NCI-H2227 (cell line): ENCODE results near the gene DIDO1.
"Not testable (repeated sequence)": the region's sequence is repeated elsewhere in the genome, so short reads cannot be mapped to it uniquely, and the experiment has no call there.

Source experiments
- DNase-seq: peaks from one replicate; lab custom pipeline; 2025; ENCODE audit not compliant: unreplicated experiment; lab: John Stamatoyannopoulos, UW

The DIDO1 gene

DNA sequence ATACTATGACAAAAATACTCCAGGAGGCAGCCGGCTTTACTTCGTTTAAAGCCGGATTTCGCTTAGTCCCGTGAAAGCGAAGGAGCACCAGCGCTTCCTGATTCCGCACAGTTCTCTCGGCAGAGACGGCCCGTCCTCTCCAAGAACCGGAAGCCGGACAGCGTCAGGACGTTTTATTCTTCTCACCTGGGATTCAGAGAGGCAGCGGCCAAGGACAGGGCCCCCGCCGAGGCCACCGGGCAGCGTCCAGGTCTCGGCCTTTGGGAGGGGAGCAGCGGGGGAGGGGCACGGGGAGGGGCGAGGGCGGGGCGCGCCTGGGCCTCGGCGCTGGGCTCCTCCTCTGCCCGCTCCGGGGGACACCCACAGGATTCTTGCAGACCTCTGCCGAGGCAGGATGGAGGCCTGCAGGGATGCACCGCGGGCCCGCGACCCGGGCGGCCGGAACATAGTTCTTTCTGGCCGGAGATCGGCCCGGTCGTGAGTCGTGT lies 2.8 kb upstream of the DIDO1 start:
- peak; percentile 63 for DNase-seq

DNA sequence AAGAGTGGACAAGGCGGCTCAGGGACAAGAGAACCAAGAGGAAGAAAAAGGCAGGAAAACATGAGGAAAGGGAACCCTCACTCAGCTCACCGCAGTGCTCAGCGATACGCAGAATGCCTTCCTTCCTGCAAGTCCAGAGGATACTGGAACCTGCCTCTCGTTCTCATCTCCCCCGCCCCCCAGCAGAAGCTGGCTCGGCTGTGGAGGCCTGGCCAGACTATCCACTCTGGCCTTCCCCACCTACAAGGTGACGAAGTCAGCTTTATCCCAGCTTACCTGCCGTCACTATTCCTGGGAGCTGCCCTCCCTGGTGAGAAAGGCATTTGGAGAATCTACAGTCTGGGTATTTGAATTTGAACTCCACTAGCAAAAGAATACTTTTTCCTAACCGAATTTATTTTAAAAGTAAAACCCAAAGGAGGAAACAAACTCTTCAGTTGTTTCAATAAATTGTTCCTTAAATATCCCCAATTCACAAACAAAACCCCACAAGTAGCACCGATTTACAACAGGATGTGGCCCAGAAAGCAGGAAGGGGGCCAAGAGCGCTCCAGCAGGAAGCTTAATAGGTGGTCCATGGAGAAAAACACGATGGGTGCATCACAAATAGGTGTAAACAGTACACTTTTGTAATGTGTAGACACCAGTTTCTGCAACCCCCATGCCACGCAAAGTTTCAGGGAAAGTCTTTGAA lies 2.1 kb upstream of the DIDO1 start:
- no peak for DNase-seq

DNA sequence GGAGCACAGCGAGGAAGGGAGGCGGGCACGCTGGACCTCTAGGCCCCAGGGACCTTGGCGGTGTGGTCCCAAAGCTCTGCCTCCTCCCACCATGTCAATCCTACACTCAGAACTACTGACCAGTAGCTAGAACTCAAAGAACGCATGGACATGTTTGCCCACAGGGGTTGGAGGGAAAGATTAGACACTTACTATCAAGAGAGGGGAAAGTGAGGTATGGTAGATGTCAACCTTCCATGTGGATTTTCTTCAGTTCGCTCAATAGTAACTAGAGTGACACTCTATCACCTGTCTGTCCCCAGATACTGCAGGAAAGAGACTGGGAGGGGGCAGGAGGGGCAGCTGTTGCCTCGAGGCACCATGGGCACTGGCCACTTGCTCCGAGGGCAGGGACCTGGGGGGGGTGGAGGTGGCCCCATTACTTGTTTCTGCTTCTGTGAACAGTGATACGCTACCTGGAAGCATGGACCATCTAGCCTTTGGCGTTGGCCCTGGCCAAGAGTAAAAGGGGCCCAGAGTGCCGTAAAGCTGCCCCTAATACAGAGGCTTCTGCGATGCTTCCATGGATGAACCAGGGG lies 912 bp upstream of the DIDO1 start:
- DNase-seq: no peak

DNA sequence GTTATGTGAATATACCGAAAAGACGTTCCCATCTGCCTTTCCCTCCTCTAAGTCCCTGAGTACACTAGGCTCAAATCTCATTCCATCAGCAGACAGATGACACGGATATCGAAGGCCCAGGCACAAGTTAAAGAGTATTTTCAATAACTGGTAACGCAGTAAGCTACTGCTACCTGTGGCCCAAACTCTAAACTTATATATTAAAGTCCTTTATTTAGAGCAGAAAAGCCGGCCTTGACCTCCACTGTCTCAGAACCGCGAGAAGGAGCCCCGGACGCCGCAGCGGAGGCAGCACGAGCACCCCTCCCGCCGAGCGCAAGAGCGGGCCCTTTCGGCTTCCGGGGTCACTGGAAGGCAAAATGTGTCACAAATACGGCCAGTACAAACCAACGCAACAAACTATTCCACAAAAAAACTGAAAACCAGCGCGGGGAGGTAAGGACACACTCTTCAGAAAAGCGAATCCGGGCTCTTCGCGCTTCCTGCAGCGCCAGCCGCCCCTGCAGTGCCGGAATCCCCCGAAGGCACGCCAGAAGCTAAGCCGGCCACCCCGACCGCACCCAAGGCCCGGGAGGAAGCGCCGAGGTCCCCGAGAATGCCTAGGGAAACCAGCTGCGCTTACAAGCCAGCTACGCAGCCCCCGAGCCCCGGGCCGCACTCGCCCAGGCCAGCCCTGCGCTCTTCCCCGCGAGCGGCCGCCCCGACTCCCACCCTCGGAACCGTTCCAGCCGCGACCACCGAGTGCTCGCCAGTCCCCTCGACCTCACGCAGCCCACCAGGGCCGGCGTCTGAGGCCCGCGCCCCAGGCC lies 681 bp downstream of the DIDO1 start:
- DNase-seq: peak; percentile 57

DNA sequence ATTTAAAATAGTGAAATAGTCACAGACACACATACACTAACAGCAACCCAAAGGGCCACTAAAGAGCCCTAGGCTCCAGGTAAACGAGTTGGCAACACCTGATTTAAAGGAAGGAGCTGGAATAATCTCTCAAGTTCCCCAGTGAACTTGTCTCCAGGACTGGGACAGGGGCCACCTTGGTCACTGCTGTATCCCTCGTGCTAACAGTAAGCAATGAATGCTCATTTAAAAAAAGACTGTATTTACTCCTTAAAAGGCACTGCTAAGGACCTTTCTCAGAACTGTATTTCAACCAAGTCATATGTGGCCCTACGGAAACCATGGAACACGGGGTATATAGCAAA lies 1.3 kb downstream of the DIDO1 start:
- DNase-seq: no peak

DNA sequence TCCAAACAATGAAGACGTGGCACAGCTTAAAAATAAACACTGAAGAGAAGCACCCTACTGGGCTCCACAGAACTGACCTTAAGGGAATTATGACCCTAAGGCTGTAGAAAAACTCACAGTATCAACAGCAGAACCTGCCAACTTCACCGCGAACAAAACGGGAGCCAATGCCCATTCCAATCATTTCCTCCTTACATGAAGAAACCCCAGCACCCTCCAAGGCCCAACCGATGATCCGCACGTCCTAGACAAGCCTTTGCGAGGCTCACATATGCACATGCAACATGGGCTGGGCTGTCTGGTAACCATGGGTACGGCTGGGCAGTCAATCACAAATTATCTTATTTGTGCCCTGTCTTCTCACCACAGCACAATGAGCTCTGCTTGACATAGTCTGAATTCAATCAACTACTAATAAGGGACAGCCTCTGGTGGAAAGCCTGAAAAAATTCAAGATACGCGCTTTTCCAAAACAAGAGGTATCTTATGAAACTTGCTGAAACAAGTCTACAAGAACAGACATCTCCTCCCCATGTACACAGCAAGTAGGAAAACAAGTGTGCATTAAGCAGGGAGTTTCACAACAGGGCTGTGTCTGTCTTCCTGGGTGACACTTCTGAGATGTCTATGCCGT lies 1.7 kb downstream of the DIDO1 start:
- peak; percentile 47 for DNase-seq

DNA sequence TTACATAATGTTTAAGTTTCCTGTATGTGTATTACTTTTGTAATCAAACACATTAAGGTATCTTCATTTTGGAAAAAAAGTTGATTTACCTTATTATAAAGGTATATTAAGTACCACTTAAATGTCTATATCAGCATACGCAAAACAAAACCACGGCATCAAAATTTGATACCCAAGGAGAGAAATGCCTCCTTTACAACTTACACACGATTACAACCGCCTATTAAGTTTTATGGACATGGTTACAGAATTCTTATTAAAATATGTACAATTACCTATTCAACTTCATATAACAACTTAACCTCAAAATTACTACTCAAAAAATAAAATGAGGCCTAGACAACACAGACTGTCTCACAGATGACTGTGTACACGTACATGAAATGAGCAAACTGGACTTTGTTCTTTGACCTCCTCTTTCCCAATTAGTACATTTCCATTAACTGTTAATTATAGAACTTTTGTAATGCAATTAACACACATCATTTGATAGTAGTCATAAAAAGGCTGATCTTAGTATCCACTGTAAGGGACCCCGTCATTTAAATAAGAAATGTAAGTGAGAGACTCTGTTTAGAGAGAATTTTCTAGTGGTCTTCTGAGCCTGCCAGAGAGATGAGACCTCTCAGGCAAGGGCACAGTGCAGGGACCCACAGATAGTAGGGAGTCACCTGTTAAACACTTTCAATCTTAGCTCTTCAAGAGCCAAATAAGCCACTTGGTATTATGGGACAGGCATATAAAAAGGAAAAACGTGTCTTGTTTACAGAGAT lies 2.5 kb downstream of the DIDO1 start:
- no peak for DNase-seq

DNA sequence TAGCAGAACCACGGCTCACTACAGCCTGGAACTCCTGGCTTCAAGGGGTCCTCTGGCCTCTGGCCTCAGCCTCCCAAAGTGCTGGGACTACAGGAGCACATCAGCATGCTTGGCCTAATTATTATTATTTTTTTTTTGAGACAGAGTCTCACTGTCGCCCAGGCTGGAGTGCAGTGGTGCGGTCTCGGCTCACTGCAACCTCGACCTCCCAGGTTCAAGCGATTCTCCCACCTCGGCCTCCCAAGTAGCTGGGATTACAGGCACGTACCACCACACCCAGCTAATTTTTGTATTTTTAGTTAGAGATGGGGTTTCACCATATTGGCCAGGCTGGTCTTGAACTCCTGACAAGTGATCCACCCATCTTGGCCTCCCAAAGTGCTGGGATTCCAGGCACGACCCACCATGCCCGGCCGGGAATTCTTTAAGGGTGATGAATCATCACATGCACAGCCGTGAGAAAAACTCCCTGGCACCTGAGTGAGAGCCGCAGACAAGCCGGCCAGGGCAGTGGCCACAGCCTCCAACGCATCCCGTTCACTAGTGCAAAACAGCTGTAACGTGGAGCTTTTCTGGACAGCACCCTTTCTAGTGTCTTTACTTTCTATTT lies 3.1 kb downstream of the DIDO1 start:
- DNase-seq: not testable (repeated sequence)

DNA sequence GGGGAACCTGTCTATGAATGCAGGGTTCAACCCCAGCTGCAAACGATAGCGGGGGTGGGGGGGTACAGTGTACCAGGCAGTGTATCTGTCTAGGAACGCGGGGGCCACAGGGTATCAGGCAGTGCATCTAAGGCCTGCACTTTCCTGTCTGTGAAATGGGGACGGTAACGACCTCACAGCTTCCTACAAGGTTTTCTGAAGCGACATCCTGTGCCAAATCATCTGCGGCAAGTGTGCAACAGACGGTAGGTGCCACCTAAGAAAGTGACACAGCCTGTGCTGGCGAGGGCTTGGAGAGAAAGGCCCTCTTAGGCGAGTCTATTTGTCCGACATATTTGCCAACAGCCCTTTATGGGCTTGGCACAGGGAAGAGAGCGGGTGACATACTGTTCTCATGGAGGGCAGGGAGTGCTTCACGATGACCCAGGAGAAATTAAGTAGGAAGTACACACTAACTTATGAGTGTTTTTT lies 3.8 kb downstream of the DIDO1 start:
- DNase-seq: no peak

DNA sequence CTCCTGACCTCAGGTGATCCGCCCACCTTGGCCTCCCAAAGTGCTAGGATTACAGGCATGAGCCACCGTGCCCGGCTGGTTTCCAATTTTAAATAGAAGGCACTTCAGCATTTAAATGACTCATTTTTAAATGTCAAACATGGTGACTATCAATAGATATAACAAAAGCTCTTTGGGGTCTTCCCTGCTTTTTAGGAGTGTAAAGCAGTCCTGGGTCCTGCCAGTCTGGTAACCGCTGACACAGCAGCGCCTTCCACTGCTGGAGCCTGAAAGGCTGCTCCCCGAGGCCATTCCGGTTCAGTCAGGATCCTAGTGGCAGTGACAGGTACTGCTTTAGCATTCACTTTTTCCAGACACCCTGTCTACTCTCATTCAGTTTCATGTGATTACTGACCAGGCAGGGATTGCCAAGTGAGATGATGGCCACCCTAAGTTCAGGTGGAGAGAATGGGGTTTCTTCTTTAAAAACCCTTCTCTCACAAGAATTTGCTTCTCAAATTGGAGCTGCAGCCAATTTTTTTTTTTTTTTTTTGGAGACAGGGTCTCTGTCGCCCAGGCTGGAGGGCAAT lies 5.1 kb downstream of the DIDO1 start:
- peak; percentile 74 for DNase-seq

DNA sequence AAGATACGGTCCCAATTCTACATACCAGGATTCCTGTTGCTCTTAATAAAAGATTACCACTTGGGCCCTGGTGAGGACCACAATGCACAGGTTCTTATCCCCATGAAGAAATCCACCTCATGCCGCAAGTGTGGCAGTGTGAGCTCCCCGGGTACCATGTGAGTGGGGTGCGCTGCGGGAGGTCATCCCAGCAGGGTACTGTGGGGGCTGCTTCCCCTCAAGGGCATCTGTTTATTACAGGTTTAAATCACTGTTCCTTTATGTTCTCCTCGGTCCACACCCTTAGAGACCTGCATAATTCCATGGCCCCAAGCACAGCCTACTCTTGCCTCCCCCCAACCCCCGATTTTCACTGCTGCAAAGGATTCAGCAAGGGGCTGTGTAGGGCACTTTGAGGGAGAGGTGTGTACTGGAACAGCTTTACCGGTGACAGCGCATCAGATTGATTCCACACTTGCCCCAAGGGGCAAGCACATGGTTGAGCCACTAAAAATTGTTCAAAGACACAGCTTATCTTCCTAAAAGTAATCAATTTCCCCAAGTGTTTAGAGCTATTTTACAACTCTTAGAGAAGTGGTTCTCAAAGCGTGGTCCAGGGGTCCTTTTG lies 6.2 kb downstream of the DIDO1 start:
- DNase-seq: no peak

DNA sequence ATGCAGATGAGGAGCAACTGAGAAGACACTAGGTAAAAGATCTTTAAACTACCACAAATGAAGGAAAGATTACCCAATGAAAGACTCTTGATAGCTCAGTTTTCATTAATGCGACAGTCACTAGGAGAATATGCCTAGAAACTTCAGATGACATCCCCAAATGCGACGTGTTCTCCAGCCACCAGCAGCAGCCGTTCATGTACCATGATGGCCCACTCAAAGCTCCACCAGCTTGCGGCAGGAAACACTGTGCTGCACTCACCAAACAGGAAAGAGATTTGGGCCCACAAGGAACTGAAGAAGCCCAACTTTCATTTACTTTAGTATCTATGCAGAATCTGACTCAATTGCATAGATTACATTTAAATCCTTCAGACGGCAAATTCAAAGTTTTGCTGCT lies 7.5 kb downstream of the DIDO1 start:
- DNase-seq: no peak

DNA sequence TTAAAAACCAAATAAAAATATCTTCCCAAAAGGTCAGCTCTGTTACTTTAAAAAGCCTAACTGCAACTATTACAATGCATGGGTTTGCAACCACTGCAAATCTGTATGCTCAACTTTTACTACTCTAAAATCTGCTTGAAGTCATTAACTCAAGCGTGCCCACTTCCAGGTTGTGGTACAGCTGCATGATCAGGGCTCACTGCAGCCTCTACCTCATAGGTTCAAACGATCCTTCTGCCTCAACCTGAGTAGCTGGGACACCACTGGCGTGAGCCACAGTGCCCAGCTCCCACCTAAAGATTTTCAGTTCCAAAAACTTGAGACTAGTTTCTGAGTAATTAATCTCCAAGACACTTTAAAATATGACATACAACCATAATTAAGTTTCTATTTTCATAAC lies 8.2 kb downstream of the DIDO1 start:
- DNase-seq: no peak

DNA sequence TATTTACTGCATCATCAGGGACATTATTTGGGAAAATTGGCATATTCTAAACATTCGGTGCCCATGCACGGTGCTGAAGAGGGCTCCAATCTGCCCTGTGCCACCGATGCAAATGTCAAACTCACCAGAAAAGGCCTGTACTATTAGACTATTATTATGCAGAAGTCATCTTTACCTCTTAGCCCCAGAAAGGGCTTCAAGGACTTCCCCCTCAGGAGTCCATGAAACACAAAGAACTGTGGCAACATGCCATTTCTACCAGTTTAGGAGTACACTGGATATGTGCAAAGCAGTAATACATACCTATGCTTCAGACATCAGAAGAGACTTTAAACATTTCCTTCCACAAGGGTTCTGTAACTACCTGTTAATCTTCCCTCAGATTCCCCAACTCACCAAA lies 8.6 kb downstream of the DIDO1 start:
- no peak for DNase-seq

DNA sequence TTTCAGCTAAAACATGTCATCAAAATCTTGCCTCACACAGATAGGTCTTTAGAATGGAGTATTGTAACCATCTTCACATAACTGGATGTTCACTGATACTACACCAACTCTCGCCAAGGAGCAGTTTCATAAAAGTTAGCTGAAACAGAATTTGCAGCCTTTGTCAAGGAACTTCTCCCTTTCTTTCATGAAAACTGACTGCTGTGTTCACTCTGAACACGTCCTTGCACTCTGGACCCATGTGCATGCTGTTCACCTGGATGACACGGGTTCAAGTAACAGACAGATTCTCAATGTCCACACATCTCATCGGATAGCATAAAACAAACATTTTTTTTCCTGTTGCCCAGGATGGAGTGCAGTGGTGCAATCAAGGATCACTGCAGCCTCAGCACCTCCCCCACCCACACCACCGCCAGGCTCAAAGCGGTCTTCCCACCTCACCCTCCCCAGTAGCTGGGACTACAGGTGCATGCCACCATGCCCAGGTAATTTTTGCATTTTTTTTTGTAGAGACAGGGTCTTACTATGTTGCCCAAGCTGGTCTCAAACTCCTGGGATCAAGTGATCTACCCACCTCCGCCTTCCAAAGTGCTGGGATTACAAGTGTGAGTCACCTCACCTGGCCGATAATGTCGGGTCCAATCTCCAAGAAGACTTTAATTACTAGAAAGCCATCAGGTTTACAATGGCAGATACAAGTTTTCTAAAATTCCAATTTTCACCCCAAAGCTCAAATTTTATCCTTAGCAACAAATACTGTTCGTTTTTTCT lies 9.4 kb downstream of the DIDO1 start:
- DNase-seq: no peak

DNA sequence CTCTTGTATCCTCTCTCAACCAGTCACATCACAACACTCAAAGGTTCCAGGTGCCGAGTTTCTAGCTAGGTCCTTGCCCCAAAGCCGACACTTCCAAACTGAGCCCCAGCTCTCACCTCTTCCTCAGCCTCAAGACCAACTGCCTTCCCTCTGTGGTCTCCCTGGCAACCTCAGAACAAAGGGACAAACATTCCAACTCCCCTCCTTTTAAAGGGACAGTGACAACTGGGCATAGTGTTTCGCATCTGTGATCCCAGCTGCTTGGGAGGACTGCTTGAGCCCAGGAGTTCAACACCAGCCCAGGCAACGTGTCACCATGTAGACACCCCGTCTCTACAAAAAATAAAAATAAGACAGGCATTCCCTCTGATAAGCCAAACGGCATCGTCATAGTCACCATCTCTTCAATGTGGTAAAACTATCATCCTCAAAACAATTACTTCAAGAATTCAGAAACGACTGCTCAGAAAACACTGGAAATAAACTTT lies 11.3 kb downstream of the DIDO1 start:
- peak; percentile 62 for DNase-seq

DNA sequence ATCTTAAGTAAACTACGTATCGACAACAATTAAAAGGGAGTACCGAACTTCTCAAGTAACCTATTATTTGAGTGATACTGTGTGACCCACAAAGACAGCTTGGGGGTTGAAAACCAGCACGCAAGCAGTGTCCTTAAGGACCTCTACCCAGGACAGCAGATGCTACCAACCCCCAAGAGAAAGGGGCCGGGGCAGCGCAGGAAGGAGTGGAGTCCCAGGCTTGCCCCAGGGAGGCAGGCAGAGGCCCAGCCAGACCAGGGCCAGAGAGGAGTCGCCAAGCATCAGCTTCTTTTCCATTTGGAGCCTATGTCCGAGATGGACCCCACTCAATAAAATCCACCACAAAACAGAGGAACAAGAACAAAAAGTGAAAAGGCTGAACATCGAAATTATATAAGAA lies 11.9 kb downstream of the DIDO1 start:
- no peak for DNase-seq

DNA sequence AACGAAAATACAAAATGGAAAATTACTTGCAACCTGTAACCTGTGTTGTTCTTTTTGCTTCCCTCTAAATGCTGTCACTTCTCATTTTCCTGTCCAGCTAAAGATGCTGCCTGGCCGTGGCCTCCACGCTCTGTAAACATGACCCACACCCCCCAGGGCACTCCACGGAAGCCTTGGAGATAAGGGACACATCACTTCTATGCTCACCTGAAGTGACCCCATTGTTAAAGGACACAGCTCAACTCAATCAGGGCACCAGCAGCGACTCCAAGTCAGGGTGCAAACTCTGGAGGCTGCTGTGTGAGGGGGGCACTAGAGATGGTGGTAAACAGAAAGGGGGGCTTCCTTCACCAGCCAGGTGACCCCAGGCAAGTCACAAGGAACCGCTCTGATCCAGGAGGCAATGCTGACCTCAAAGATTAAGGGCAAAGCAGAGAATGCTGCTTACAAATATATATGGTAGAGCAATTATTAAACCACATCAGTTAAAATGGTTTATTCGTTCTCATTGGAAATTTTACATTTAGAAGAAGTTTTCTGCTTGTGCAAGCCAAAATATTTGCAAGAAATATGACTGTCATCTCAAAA lies 13.2 kb downstream of the DIDO1 start:
- DNase-seq: no peak
